GM10266 (cell line): Measurements from ENCODE around the gene NDUFAF7.
"Not testable (repeated sequence)": the region's sequence is repeated elsewhere in the genome, so short reads cannot be mapped to it uniquely, and the experiment has no call there.

Experiments
- DNase-seq: peaks from one replicate; pipeline ENCODE4 v3.0.0; 2012; ENCODE audit errors: extremely low spot score
- CTCF ChIP-seq: IDR thresholded peaks from 2 replicates; pipeline ENCODE4 v1.5.1; 2012; ENCODE audit warnings: mild to moderate bottlenecking, low read depth; ENCODE audit not compliant: control insufficient read depth, insufficient read depth; ENCODE audit errors: missing control alignments

Gene NDUFAF7

GRCh38 chr2:37203708-37204107 is 27.8 kb upstream of the NDUFAF7 start:
- no peak for DNase-seq
- TF ChIP-seq CTCF, result no peak

GRCh38 chr2:37205071-37205661 is 26.3 kb upstream of the NDUFAF7 start:
- DNase-seq, result not testable (repeated sequence)

- TF ChIP-seq CTCF, result no peak
Observed at GRCh38 chr2:37205689-37206341, 25.6 kb upstream of the NDUFAF7 start.

GRCh38 chr2:37206760-37207159 is 24.7 kb upstream of the NDUFAF7 start:
- DNase-seq, result not testable (repeated sequence)

More at GRCh38 chr2:37205689-37206341, 25.6 kb upstream of the NDUFAF7 start:
- DNase-seq, result no peak

- DNase-seq, result no peak
- no peak for TF ChIP-seq CTCF
Observed at GRCh38 chr2:37211212-37211611, 20.2 kb upstream of the NDUFAF7 start.

- no peak for DNase-seq
- TF ChIP-seq CTCF, result no peak
Observed at GRCh38 chr2:37211939-37212338, 19.5 kb upstream of the NDUFAF7 start.

- no peak for TF ChIP-seq CTCF
- no peak for DNase-seq
Observed at GRCh38 chr2:37215250-37215649, 16.2 kb upstream of the NDUFAF7 start.

GRCh38 chr2:37219046-37219445 is 12.4 kb upstream of the NDUFAF7 start:
- no peak for TF ChIP-seq CTCF

More at GRCh38 chr2:37219046-37219445, 12.4 kb upstream of the NDUFAF7 start:
- no peak for DNase-seq
